HepG2 (cell line): ENCODE measurements around the gene SH3PXD2A. TPM values are rescaled to one million over a fixed set of nuclear protein-coding genes. Genes with fewer than 3 reads are reported as not detected.
A peak's percentile ranks its signal among the peaks of the same experiment; 100 is the strongest.

Experiments
- ATAC-seq: fragments of 200-7000 bp; cut with Tn5 transposase; 3 replicates; pipeline ENCODE4 v1.9.1; 2020; ENCODE audit warnings: mild to moderate bottlenecking, moderate library complexity
- BruUV-seq: library from RNA; stranded (reverse); fragments of 400-500 nt; replicated peaks from 2 replicates; lab custom pipeline; 2021; lab: Mats Ljungman, UMichigan
- CTCF ChIA-PET: fragments of 300-600 bp; formaldehyde crosslinking; extraction: SDS; loops from one replicate; lab custom pipeline; 2021; ENCODE audit warnings: low total read pairs, inconsistent platforms, low intra/inter-chr PET ratio; lab: Yijun Ruan, JAX
- POLR2A ChIA-PET: fragments of 350-600 bp; sonication (Branson Sonifier 250); formaldehyde crosslinking; loops from one replicate; lab custom pipeline; 2020; ENCODE audit warnings: antibody characterized with exemption, inconsistent platforms; lab: Yijun Ruan, JAX
- DNase-seq: peaks from one replicate; pipeline ENCODE4 v3.0.0-alpha.2; 2015; ENCODE audit warnings: low spot score
- FAIRE-seq: peaks from 3 replicates; lab custom pipeline; 2011; peaks lifted over from hg19 to GRCh38; lab: Jason Lieb, UNC
- H2AFZ ChIP-seq: one replicate; pipeline ENCODE4 v1.6.1; 2011; ENCODE audit warnings: low read length, inconsistent platforms
- H3K27ac ChIP-seq: fragments of 300-600 bp; 3 replicates; pipeline ENCODE4 v1.8.0; 2011; ENCODE audit warnings: mixed run types, mild to moderate bottlenecking, mixed read lengths, low read length, inconsistent platforms; ENCODE audit not compliant: insufficient read depth; ENCODE audit errors: extremely low read length
- H3K27me3 ChIP-seq, 2 experiments: fragments of 200-600 bp in 1 of 2; 2 replicates in 1 of 2; 3 replicates in 1 of 2; pipeline versions ENCODE4 v1.6.0 to v1.8.0; 2011; ENCODE audit warnings: low read length in 2 of 2, mild to moderate bottlenecking in 2 of 2, moderate library complexity in 2 of 2, inconsistent platforms in 1 of 2; ENCODE audit not compliant: insufficient read depth in 2 of 2, control insufficient read depth in 1 of 2
- H3K36me3 ChIP-seq, 2 experiments: fragments of 200-600 bp in 1 of 2; replicated peaks in 1 of 2; 2 replicates in 1 of 2; 3 replicates in 1 of 2; pipeline versions ENCODE4 v1.5.1 to v1.8.0; 2011; ENCODE audit warnings: low read length in 2 of 2, inconsistent platforms in 1 of 2; ENCODE audit not compliant: insufficient read depth in 2 of 2, control insufficient read depth in 1 of 2
- H3K4me1 ChIP-seq: 2 replicates; pipeline ENCODE4 v1.5.1; 2012; ENCODE audit warnings: low read length, inconsistent platforms; ENCODE audit not compliant: insufficient read depth
- H3K4me2 ChIP-seq: 2 replicates; pipeline ENCODE4 v1.6.0; 2011; ENCODE audit warnings: low read depth, low read length, inconsistent platforms
- H3K4me3 ChIP-seq, 3 experiments: fragments of 200-600 bp in 1 of 3; sonication (generic), shearing (Covaris generic) in 1 of 3; replicated peaks in 1 of 3; 2 replicates each; pipeline ENCODE4 v1.5.1; 2011 to 2016; ENCODE audit warnings: low read length in 3 of 3, inconsistent platforms in 2 of 3, low read depth in 2 of 3, mild to moderate bottlenecking in 2 of 3, control low read depth in 1 of 3, mixed read lengths in 1 of 3; ENCODE audit not compliant: insufficient read depth in 1 of 3
- H3K79me2 ChIP-seq: one replicate; pipeline ENCODE4 v1.6.1; 2011; ENCODE audit warnings: low read length, inconsistent platforms; ENCODE audit not compliant: insufficient read depth
- H3K9ac ChIP-seq: 2 replicates; pipeline ENCODE4 v1.6.0; 2011; ENCODE audit warnings: mild to moderate bottlenecking, low read depth, low read length, inconsistent platforms; ENCODE audit not compliant: insufficient read depth
- H3K9me3 ChIP-seq: 2 replicates; pipeline ENCODE4 v1.5.1; 2012; ENCODE audit warnings: mild to moderate bottlenecking, low read length
- H4K20me1 ChIP-seq: 2 replicates; pipeline ENCODE4 v1.6.0; 2011; ENCODE audit warnings: inconsistent platforms, mild to moderate bottlenecking, low read length, moderate library complexity; ENCODE audit not compliant: insufficient read depth
- ARID2 ChIP-seq: sonication (generic); formaldehyde crosslinking; IDR thresholded peaks from 2 replicates; pipeline ENCODE4 v1.8.1; 2022; ENCODE audit warnings: mild to moderate bottlenecking, missing genetic modification reagents, borderline replicate concordance
- CAMTA2 ChIP-seq: sonication (generic); formaldehyde crosslinking; IDR thresholded peaks from 2 replicates; pipeline ENCODE4 v1.4.0; 2020; ENCODE audit warnings: mild to moderate bottlenecking, missing genetic modification reagents, borderline replicate concordance
- EP300 ChIP-seq, 3 experiments: sonication (generic) in 1 of 3; formaldehyde crosslinking in 1 of 3; IDR thresholded peaks; 2 replicates each; pipeline versions ENCODE4 v1.5.1 to v1.6.1; 2011 to 2020; ENCODE audit warnings: low read depth in 2 of 3, low read length in 2 of 3, borderline replicate concordance in 1 of 3, improper control_type of control experiment in 1 of 3, mild to moderate bottlenecking in 1 of 3, missing genetic modification reagents in 1 of 3, moderate library complexity in 1 of 3
- PCBP1 ChIP-seq: fragments of 200-400 bp; formaldehyde crosslinking; IDR thresholded peaks from 2 replicates; pipeline ENCODE4 v1.6.1; 2017; ENCODE audit warnings: mild to moderate bottlenecking, low read depth, low read length, borderline replicate concordance
- STAT5B ChIP-seq: sonication (generic); formaldehyde crosslinking; IDR thresholded peaks from 2 replicates; pipeline ENCODE4 v1.4.0; 2020; ENCODE audit warnings: missing genetic modification reagents
- ZNF563 ChIP-seq: sonication (generic); formaldehyde crosslinking; IDR thresholded peaks from 2 replicates; pipeline ENCODE4 v1.8.0; 2022; ENCODE audit warnings: mild to moderate bottlenecking, moderate library complexity, missing genetic modification reagents
- ZNF7 ChIP-seq: IDR thresholded peaks from 2 replicates; pipeline ENCODE4 v1.6.1; 2016; ENCODE audit warnings: missing biosample characterization, missing genetic modification reagents
- WGBS: methylation state at CpG from one replicate; pipeline ENCODE4 v1.1.6; 2017; ENCODE audit warnings: low lambda C conversion rate; 5-methylcytosine and 5-hydroxymethylcytosine counted together
- in situ Hi-C: cut with HindIII; loops from 2 replicates; pipeline ENCODE4 v1.10.0; 2017; ENCODE audit warnings: low pct_unique_long_range_greater_than_20kb; ENCODE audit not compliant: extremely low pct_ligation_motif_present
- intact Hi-C: fragments of 100-400 bp; cut with micrococcal nuclease; formaldehyde crosslinking; loops from one replicate; pipeline ENCODE4 v1.10.0; 2022; ENCODE audit not compliant: unreplicated experiment
- polyA plus RNA-seq, 8 experiments: library from polyadenylated mRNA; depleted of rRNA in 3 of 8; stranded (reverse) in 7 of 8; unstranded in 1 of 8; fragments of >200 nt; fragmentation: Illumina TruSeq in 4 of 8; extraction: Trizol in 4 of 8; gene quantifications; 2 replicates each; pipeline versions ENCODE4 v1.2.1 to v1.2.3, GENCODE V29; 2011 to 2016; ENCODE audit warnings: low read depth in 4 of 8, missing spikeins in 1 of 8, mixed read lengths in 1 of 8; ENCODE audit not compliant: insufficient read depth in 1 of 8
- total RNA-seq, 5 experiments: library from RNA; depleted of rRNA; stranded (reverse); fragments of >200 nt; fragmentation: Illumina TruSeq; extraction: Trizol; gene quantifications; 2 replicates each; pipeline ENCODE4 v1.2.3, GENCODE V29; 2016; ENCODE audit warnings: low read depth in 1 of 5
- TF ChIP-seq, protein P1 (sequence below): sonication (generic); formaldehyde crosslinking; IDR thresholded peaks from 2 replicates; pipeline ENCODE4 v1.5.0; 2020; ENCODE audit warnings: mild to moderate bottlenecking, missing genetic modification reagents

The SH3PXD2A gene
- total and polyA plus RNA-seq, 2 of the 13 experiments (the other 11 are each of a cell fraction or from before 2014, with no cell fraction given): 11.1 to 11.3 TPM

DNA sequence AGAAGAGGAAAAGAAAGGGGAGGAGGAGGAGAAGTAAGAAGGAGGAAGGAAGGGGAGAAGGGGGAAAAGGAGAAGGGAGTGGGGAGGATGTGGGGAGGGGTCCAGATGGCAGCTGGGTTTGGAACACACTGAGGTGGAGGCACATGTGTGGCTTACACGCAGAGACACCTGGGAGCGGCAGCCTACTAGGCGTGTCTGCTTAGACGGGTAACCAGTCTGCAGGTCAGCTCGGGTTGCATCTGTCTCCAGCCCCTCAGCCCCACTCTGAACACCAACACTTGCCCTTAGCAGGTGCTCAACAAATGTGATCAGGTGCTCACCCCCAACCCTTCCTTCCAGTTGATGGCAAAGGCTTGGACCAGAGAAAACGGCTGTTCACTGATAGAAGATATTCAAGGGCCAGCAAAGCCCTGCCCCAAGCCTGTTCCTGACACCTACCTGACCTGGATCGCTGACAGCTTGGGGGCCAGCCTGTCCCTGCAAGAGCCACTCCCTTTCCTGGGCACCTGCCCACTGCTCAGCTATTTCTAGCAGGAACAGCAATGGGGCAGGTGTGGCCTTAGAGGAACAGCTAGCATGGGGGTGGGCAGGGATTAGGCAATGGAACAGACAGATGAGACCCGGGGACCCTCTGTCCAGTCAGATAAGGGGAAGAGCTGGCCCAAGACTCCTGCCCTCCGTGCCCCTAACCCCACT is 70.5 kb downstream of the SH3PXD2A start:
- no peak overlapping the region for H3K4me2 ChIP-seq
- H3K27ac ChIP-seq: no peak overlapping the region
- intact Hi-C loops (no loop called here), in situ Hi-C loops (no loop called here)
- H3K27me3 ChIP-seq: no peaks in the 10 kb centered on the region
- no peaks in the 10 kb centered on the region for H3K9me3 ChIP-seq
- TF ChIP-seq ZNF7 (CRISPR knock-in tag) (no peak), PCBP1 (0 out of 2 replicates have a peak, but pooled peaks have one; percentile 65)
- ATAC-seq (no peak), FAIRE-seq (no peak), DNase-seq (no peak)
- H3K36me3 ChIP-seq: peaks cover 17 to 50% of the 10 kb centered on the region in 2 experiments
- H3K79me2 ChIP-seq: peaks cover 11% of the 10 kb centered on the region
- peaks cover 69% of the 10 kb centered on the region for H3K4me1 ChIP-seq
- no TSS peak for BruUV-seq
- ChIA-PET CTCF (no interaction called here), POLR2A (interaction anchor here (1.6 to 1.7 kb wide), 2 partner anchors 69 to 72 kb away, joined by 4 to 7 read pairs; no protein-coding TSS in a partner anchor)
- WGBS: 87% methylated on average over 3 of the region's 9 CpGs
- H4K20me1 ChIP-seq: no peaks in the 10 kb centered on the region; the same call in 1 of the 2 replicates
- no peak overlapping the region for H3K9ac ChIP-seq
- H2AFZ ChIP-seq: no peak overlapping the region
- no peak overlapping the region for H3K4me3 ChIP-seq

DNA sequence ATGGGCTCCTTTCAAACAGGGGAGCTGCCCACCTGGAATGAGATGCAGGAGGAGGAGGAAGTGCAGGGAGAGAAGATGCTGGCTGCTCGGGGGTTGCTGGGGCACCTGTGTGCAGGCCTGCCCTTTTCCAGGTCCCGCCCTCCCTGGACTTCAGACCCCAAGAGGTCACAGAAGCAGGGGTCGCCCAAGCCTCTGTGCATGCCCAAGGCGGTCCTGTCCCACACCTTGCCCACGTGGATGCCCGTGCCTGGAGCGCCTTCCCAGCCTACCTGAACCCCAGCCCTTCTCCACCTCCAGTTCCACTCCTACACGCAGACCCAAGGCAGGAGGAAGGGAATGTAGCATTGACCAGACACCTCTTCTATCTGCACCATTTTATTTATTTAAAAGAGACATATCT is 71.3 kb downstream of the SH3PXD2A start:
- peaks cover 17 to 44% of the 10 kb centered on the region in 2 experiments for H3K36me3 ChIP-seq
- in situ Hi-C loops: no loop called here
- WGBS: 84% methylated on average over 7 of the region's 8 CpGs
- TF ChIP-seq ARID2 (CRISPR knock-in tag): no peak
- TF ChIP-seq, protein P1, sequence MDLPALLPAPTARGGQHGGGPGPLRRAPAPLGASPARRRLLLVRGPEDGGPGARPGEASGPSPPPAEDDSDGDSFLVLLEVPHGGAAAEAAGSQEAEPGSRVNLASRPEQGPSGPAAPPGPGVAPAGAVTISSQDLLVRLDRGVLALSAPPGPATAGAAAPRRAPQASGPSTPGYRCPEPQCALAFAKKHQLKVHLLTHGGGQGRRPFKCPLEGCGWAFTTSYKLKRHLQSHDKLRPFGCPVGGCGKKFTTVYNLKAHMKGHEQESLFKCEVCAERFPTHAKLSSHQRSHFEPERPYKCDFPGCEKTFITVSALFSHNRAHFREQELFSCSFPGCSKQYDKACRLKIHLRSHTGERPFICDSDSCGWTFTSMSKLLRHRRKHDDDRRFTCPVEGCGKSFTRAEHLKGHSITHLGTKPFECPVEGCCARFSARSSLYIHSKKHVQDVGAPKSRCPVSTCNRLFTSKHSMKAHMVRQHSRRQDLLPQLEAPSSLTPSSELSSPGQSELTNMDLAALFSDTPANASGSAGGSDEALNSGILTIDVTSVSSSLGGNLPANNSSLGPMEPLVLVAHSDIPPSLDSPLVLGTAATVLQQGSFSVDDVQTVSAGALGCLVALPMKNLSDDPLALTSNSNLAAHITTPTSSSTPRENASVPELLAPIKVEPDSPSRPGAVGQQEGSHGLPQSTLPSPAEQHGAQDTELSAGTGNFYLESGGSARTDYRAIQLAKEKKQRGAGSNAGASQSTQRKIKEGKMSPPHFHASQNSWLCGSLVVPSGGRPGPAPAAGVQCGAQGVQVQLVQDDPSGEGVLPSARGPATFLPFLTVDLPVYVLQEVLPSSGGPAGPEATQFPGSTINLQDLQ (CRISPR knock-in tag): no peak
- TF ChIP-seq EP300 (IDR thresholded peaks at IDR 0.05; ENCODE audit: low read depth in 2 of 2, low read length in 2 of 2): 0 out of 4 replicates have a peak, but pooled peaks of 1 of the 2 experiments have one; percentile 12
- TF ChIP-seq EP300 (CRISPR knock-in tag; IDR thresholded peaks at IDR 0.05; ENCODE audit: borderline replicate concordance): no peak
- TF ChIP-seq CAMTA2 (CRISPR knock-in tag): no peak
- TF ChIP-seq ZNF563 (CRISPR knock-in tag): no peak
- no peak for TF ChIP-seq STAT5B (CRISPR knock-in tag)

More for the DNA sequence above, 71.3 kb downstream of the SH3PXD2A start:
- BruUV-seq: no TSS peak
- ATAC-seq: no peak
- Histone ChIP-seq H3K4me2 (no peak overlapping the region), H4K20me1 (no peaks in the 10 kb centered on the region; the same call in 1 of the 2 replicates), H3K27ac (no peak overlapping the region), H3K9me3 (no peaks in the 10 kb centered on the region), H3K4me1 (peaks cover 61% of the 10 kb centered on the region), H3K27me3 (no peaks in the 10 kb centered on the region), H3K9ac (no peak overlapping the region), H2AFZ (no peak overlapping the region), H3K79me2 (peaks cover 11% of the 10 kb centered on the region), H3K4me3 (no peak overlapping the region)
- CTCF ChIA-PET: no interaction called here
- DNase-seq: no peak
- POLR2A ChIA-PET: interaction anchor here (1.6 to 1.7 kb wide), 2 partner anchors 70 to 72 kb away, joined by 4 to 7 read pairs; no protein-coding TSS in a partner anchor
- intact Hi-C loops: no loop called here
- no peak for FAIRE-seq
